Right renal pelvis (tissue), 4 donors: ENCODE data around the gene CNTNAP3. TPM values are rescaled to one million over a fixed set of nuclear protein-coding genes. Genes with fewer than 3 reads are reported as not detected.
"Not testable (repeated sequence)": the region's sequence is repeated elsewhere in the genome, so short reads cannot be mapped to it uniquely, and the experiment has no call there.

Source experiments
- DNase-seq, 4 donors: peaks; one replicate each; pipeline ENCODE4 v3.0.0-alpha.2; 2013; ENCODE audit warnings: low read depth in 4 of 4, low spot score in 3 of 4, missing footprints in 1 of 4
- polyA plus RNA-seq, 4 donors: library from polyadenylated mRNA; unstranded; fragments of 120-200 nt; gene quantifications; one replicate each; pipeline ENCODE4 v1.2.1, GENCODE V29; 2013; ENCODE audit not compliant: insufficient read length in 4 of 4

Gene CNTNAP3
- polyA plus RNA-seq, 4 donors = 3.1 to 4.6 (median 3.7) TPM

DNA sequence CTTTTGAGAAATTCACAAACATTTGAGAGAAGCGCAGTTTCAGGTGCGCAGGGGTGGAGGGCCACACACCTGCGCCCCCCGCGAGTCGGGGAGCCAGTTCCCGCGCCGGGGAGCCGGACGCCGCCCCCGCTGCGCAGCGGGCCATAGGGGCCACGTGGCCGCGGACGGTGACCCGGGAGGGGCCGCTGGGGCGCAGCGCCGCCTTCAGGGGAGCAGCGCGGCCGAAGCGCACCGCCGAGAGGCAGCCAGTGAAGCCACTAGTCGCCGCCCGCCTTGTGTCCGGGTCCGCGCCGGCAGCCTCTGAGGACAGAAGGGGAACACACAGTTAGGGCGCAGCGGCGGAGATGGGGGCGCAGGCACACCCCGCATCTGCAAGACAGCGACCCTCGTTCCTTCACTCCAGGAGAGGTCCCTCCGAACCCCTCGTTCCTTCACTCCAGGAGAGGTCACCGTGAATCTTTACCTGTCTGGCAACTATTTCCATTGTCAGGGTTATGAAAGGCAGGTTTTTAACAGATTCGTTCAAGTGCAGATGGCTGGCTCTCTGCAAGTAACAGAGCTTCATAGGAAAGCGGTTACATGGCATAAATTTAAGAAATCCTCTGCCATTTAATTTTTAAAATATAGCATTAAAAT lies 209.2 kb downstream of the CNTNAP3 start:
- peak in 3 of 4 donors; percentile 2 to 16 (median 3) for DNase-seq

- not testable (repeated sequence) for DNase-seq
Observed at GRCh38 chr9:39073537-39073936, 214.4 kb downstream of the CNTNAP3 start.

- DNase-seq = not testable (repeated sequence)
Observed at GRCh38 chr9:39067683-39068082, 220.3 kb downstream of the CNTNAP3 start.

- not testable (repeated sequence) for DNase-seq
Observed at GRCh38 chr9:39062966-39063365, 225.0 kb downstream of the CNTNAP3 start.

DNA sequence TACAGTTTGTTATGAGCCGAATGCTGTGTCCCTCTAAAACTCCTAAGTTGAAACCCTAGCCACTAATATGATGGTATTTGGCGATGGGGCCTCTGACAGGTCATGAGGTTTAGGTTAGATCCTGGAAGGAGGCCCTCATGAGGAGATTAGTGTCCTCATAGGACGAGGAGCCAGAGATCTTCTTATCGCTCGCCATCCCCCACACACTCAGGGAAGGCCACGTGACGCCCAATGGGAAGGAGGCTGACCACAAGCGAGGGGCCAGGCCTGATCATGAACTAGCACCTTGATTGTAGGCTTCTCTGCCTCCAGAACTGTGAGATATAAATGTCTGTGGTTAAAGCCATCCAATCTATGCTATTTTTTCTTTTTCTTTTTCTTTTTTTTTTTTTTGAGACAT lies 233.5 kb downstream of the CNTNAP3 start:
- DNase-seq = not testable (repeated sequence)

GRCh38 chr9:39046833-39047232 lies 241.1 kb downstream of the CNTNAP3 start:
- not testable (repeated sequence) for DNase-seq

- DNase-seq = not testable (repeated sequence)
Observed at GRCh38 chr9:39042352-39042803, 245.6 kb downstream of the CNTNAP3 start.

DNA sequence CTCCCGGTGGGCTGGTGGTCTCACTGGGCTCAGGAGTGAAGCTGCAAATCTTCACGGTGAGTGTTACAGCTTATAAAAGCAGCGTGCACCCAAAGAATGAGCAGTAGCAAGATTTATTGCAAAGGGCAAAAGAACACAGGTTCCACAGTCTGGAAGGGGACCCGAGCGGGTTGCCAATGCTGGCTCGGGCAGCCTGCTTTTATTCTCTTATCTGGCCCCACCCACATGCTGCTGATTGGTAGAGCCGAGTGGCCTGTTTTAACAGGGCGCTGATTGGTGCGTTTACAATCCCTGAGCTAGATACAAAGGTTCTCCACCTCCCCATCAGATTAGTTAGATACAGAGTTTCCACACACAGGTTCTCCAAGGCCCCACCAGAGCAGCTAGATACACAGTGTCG lies 246.2 kb downstream of the CNTNAP3 start:
- DNase-seq = not testable (repeated sequence)

- DNase-seq = not testable (repeated sequence)
Observed at GRCh38 chr9:39039148-39039547, 248.8 kb downstream of the CNTNAP3 start.

GRCh38 chr9:39038221-39038620 lies 249.7 kb downstream of the CNTNAP3 start:
- DNase-seq = not testable (repeated sequence)

GRCh38 chr9:39033849-39034248 lies 254.1 kb downstream of the CNTNAP3 start:
- DNase-seq = not testable (repeated sequence)

GRCh38 chr9:39030204-39031019 lies 257.6 kb downstream of the CNTNAP3 start:
- DNase-seq = not testable (repeated sequence)

GRCh38 chr9:39028855-39029254 lies 259.1 kb downstream of the CNTNAP3 start:
- DNase-seq = not testable (repeated sequence)

DNA sequence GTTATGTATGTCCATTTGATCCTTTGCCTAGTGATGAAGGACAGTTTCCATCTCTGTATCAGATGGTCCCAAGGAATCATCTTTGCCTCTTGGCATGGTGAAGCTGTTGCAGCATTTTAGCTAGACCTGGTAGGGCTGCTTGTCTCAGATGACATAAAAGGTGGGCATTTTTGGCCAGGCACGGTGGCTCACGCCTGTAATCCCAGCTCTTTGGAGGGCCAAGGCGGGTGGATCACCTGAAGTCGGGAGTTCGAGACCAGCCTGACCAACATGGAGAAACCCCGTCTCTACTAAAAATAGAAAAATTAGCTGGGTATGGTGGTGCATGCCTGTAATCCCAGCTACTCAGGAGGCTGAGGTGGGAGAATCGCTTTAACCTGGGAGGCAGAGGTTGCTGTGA lies 259.8 kb downstream of the CNTNAP3 start:
- DNase-seq = not testable (repeated sequence)

DNA sequence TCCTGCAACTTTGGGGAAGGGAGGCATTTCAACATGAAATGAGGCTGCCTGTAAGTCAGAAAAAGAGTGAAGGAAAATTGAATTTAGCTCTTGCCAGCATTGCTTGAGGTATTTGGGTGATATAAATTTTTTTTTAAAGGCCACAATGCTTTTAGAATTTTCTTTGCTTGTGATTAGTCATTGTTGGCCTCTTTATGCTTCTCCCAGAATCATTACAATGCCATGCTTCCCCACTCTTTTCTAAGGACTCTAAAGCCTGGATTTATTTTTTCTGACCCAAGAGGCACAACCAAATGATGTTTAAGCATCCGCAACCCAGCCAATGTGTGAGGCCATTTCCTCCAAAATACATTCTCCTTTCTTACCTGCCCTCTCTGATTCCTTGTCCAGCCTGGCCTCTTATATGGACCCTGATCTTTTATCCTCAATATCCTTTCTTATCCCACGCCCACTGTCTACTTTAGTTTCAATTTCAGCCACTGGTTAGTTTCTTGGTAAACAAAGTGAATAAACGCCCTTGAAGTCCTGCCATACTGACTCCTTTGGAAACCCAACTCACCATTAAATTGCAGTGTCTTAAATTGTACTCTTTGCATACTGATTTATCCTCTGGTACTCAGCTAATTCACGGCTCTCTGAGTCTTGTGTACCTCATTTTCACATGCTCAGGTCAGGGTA lies 261.9 kb downstream of the CNTNAP3 start:
- not testable (repeated sequence) for DNase-seq

Other genes starting within 250 kb of the CNTNAP3 start
- gene SPATA31A1, start 67.5 kb upstream of the CNTNAP3 start, polyA plus RNA-seq = not detected